ENCODE results near the gene SPATS2L. TPM values are rescaled to one million over a fixed set of nuclear protein-coding genes. Genes with fewer than 3 reads are reported as not detected.

Gene SPATS2L
- total RNA-seq, 1 donor from 2014 or later: 100 TPM

GRCh38 chr2:200279857-200280256 lies 26.6 kb upstream of the SPATS2L start:
- TF ChIP-seq CTCF (IDR thresholded peaks at IDR 0.05): no peak
- no peak for ATAC-seq
- no peaks in the 10 kb centered on the region for H3K36me3 ChIP-seq
- intact Hi-C loops (cut with DNase I): no loop called here
- no peak for DNase-seq
- H3K4me3 ChIP-seq: no peak overlapping the region
- no peaks in the 10 kb centered on the region for H3K9me3 ChIP-seq
- H3K27me3 ChIP-seq (ENCODE audit: low read depth): no peaks in the 10 kb centered on the region
- no peaks in the 10 kb centered on the region for H3K4me1 ChIP-seq
- H3K27ac ChIP-seq: no peak overlapping the region

DNA sequence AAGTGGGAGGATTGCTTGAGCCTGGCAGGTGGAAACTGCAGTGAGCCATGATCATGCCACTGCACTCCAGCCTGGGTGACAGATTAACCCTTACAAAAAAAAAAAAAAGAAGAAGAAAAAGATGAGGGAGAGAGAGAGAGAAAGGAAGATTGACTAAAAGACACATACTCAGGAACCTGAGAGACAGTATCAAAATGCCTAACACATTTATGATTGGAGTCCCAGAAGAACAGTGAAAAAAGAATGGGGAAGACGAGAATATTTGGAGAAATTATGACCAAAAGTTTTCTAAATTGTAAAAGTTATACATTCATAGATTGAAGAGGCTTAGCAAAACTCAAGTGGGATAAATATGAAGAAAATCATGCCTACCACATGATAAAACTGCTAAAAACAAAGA lies 19.9 kb upstream of the SPATS2L start:
- Histone ChIP-seq H3K4me3 (no peak overlapping the region), H3K36me3 (no peaks in the 10 kb centered on the region), H3K4me1 (no peaks in the 10 kb centered on the region), H3K27ac (no peak overlapping the region), H3K27me3 (ENCODE audit: low read depth) (no peaks in the 10 kb centered on the region), H3K9me3 (no peaks in the 10 kb centered on the region)
- ATAC-seq: no peak
- intact Hi-C loops (cut with DNase I): no loop called here
- TF ChIP-seq CTCF (IDR thresholded peaks at IDR 0.05): no peak
- no peak for DNase-seq

DNA sequence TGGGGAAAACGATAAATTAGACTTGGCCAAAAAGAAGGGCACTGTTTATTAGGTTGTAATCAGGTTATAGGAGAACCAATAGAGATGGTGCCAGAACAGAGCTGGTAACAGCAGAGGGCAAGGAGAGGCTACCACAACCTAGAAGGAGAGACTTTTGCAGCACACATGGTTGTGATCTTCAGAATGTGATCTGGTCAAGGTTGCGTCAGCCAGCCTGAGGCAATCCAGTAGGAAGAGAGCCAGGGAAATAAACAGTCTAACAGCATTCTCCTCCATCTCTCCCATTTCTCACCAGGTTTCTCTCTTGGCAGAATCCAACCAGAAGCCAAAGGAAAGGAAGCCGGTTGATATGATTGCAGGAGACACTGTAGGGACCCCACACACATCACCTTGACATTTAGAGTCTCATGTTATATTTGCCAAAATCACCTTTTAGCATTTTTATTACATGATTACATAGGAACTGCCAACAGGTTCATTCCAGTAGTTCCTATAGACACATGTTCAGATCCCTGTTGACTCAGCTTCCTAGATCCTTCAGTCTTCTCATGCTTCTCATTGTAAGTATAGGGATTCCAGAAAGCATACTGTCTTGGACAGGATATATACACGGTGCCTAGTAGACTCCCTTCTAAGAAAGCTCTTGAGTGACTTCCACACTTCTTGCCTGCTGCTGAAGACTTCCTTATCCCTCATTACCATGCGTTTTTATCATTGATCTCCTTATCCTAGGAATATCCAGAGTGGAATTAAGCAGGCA lies 17.6 kb upstream of the SPATS2L start:
- Histone ChIP-seq H3K4me3 (no peak overlapping the region), H3K27me3 (ENCODE audit: low read depth) (no peaks in the 10 kb centered on the region), H3K27ac (no peak overlapping the region), H3K36me3 (no peaks in the 10 kb centered on the region), H3K9me3 (no peaks in the 10 kb centered on the region), H3K4me1 (no peaks in the 10 kb centered on the region)
- no peak for DNase-seq
- no peak for TF ChIP-seq CTCF (IDR thresholded peaks at IDR 0.05)
- intact Hi-C loops (cut with DNase I): no loop called here
- ATAC-seq: no peak

DNA sequence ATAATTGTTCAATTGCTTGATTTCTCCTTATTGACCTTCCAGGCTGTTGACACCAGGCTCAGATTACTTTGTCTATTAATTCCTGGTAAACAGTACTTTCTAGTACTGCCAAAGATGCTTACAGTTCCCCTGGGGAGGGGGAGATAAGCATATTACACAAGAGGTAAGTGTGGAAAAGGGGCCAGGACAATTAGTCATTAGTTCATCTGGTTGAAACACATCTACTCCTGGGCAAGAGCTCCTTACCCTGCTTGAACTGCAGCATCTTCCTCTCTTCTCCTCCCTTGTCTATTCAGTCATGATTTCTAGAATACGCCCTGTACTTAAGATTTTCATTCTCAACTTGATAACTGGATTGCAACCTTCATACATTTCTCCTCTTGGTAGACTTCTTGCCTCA lies 10.4 kb upstream of the SPATS2L start:
- no peaks in the 10 kb centered on the region for H3K9me3 ChIP-seq
- no peaks in the 10 kb centered on the region for H3K4me1 ChIP-seq
- ATAC-seq (no peak), DNase-seq (no peak)
- H3K27me3 ChIP-seq (ENCODE audit: low read depth): no peaks in the 10 kb centered on the region
- intact Hi-C loops (cut with DNase I): no loop called here
- H3K27ac ChIP-seq: no peak overlapping the region
- no peak overlapping the region for H3K4me3 ChIP-seq
- H3K36me3 ChIP-seq: no peaks in the 10 kb centered on the region
- TF ChIP-seq CTCF (IDR thresholded peaks at IDR 0.05): no peak

- Histone ChIP-seq H3K27ac (no peak overlapping the region), H3K4me1 (no peaks in the 10 kb centered on the region), H3K4me3 (no peak overlapping the region), H3K27me3 (ENCODE audit: low read depth) (no peaks in the 10 kb centered on the region), H3K9me3 (no peaks in the 10 kb centered on the region), H3K36me3 (no peaks in the 10 kb centered on the region)
- no peak for ATAC-seq
- intact Hi-C loops (cut with DNase I): no loop called here
- no peak for TF ChIP-seq CTCF (IDR thresholded peaks at IDR 0.05)
- DNase-seq: no peak
Measured at GRCh38 chr2:200297100-200297499, 9.4 kb upstream of the SPATS2L start.

Measured in lower lobe of right lung (tissue), 2 donors.